B cell (primary cell): ENCODE data around the gene NCAPG.

Source experiments
- CTCF ChIP-seq: fragments of 200-600 bp; IDR thresholded peaks from one replicate; pipeline ENCODE4 v1.8.0; 2022; ENCODE audit warnings: antibody characterized with exemption, mild to moderate bottlenecking
- EZH2 ChIP-seq: IDR thresholded peaks from 2 replicates; pipeline ENCODE4 v1.6.1; 2012; ENCODE audit warnings: borderline replicate concordance, low read depth, mild to moderate bottlenecking, moderate library complexity, low read length; ENCODE audit not compliant: insufficient read depth, poor library complexity, severe bottlenecking

GRCh38 chr4:17811078-17811603 lies 362 bp downstream of the NCAPG start:
- TF ChIP-seq CTCF, result no peak
- no peak for TF ChIP-seq EZH2
